Inferior parietal cortex (tissue), 1 donor: ENCODE results near the gene HFM1.

Experiments
- DNase-seq: peaks from one replicate; pipeline ENCODE4 v3.0.0-alpha.2; 2016; ENCODE audit errors: extremely low spot score

Gene HFM1

DNA sequence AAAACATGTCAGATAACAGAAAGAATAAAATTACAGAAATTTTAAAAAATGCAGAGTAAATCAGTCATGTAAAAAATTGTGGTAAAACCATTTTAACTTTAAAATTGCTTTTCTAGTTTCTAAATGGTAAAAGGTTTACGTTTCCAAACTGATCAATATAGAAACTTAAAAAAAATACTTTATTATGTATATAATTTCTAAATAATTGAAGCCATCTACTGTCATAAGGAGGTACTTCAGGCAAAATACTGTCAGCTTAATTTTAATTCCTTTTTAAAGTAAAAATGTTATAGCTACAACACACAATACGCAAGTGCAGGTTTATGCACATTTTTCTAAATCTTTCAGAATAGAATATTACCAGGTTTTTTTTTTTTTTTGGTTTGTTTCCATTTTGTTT, 159.9 kb downstream of the HFM1 start:
- DNase-seq, result no peak

DNA sequence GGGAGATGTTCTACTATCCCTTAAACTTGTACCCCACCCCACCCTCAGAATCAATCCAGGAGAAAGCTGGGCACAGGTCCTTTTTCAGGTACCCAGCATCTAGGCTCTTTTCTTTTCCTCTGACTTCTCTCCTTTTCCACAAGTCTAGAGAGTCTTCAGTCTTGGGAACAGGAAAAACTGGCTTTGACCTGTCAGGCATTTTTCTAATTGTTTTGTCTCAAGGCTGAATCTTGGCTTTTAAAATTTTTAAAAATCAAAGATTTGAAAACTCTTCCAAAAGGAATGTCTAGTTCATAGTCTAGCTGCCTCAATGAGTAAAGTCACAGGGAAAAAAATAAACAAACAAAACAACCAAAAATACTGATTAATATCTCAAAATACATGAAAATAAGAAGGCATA, 161.5 kb downstream of the HFM1 start:
- DNase-seq, result no peak

DNA sequence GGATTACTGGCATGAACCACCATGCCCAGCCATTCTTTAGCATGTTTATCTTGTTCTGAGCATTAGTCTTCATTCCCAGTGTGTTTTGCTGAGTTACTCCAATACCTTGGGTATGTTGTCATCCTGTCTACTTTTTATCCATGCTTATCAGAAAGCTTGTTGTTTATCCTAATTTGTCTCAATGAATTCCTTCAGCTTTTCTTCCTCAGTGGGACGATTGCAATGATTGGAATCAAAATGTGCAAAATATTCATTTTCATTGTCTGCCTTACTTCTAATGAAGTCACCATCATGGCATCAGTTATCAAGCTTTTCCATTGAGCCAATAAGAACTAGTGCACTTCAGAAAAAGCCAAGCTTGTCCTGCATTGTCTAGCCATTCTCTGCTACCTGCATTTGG, 170.5 kb downstream of the HFM1 start:
- DNase-seq, result no peak

DNA sequence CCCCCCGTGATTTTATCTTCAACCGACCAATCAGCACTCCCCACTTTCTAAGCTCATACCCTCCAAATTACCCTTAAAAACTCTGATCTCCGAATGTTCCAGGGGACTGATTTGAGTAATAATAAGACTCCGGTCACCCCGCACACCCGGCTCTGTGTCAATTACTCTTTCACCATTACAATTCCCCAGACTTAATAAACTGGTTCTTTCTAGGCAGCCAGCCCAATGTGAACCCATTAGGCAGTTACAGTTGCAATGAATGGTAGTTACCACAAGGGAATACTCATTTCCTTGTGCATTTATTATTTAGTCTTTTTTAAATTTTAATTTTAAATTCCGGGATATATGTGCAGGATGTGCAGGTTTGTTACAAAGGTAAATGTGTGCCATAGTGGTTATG, 177.9 kb downstream of the HFM1 start:
- DNase-seq, result no peak

DNA sequence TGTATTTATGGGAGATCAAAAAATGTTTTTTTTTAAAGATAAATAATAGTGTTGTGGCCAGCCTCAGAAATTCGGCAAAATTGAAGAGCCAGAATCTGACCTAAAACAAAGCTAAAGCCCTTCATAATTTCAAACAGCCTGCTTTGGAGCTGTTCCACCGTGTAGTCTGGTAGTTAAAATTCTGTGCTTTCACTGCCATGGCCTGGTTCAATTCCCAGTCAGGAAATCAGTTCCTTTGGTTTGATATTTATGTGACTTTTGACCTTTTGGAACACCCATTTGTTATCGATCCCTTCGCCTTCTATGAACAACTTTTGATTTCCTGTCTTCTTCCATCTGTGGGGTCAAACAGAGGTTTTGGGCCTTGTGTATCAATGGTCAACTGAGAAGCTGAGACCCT, 179.8 kb downstream of the HFM1 start:
- no peak for DNase-seq

DNA sequence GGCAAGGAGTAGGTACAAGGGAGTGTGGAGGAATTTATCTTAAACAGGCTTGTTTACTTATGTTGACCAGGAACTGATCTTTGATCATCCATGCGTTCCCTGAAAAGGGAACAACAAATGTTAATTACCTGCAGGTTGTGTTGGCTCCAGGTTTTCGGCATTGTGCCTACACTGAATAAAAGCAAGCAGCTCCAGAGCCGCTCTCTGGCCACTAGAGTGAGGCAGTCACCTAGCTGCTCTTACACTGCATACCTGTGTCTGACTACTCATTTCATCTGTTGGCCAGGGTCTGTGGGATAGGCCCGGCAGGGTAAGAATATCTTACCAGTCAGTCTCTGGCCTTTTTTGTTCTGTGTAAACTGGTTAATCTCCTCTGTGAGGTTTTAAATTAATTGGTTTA, 183.6 kb downstream of the HFM1 start:
- no peak for DNase-seq

DNA sequence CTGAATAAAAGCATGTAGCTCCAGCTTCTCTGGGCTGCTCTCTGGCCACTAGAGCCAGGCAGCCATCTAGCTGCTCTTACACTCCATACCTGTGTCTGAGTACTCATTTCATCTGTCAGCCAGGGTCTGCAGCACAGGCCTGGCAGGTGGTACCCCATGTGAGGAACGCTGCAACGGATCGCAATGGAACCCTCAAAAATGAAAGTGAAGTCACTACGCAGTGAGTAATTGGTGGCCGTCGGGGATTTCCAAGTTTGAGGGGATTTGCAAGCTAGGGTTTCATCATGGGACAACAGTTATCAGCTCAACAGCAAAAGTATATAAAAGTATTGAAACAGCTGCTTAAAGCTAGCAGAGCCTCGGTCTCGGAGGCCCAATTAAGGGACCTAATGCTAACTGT, 186.7 kb downstream of the HFM1 start:
- no peak for DNase-seq
